Loucy (cell line): ENCODE data around the gene SERGEF.

Experiments used
- H2AFZ ChIP-seq: fragments of 200-600 bp; sonication (generic); 2 replicates; pipeline ENCODE4 v1.6.0; 2016; ENCODE audit warnings: antibody characterized with exemption, mild to moderate bottlenecking, low read length, moderate library complexity
- H3F3A ChIP-seq: fragments of 200-600 bp; 2 replicates; pipeline ENCODE4 v1.6.0; 2016; ENCODE audit warnings: antibody characterized with exemption, low read depth, mild to moderate bottlenecking
- H3K27me3 ChIP-seq: fragments of 200-600 bp; sonication (generic); 2 replicates; pipeline ENCODE4 v1.6.1; 2014; ENCODE audit warnings: low read length, mild to moderate bottlenecking; ENCODE audit not compliant: insufficient read depth, poor library complexity, severe bottlenecking
- H3K36me3 ChIP-seq: fragments of 200-600 bp; sonication (generic); 2 replicates; pipeline ENCODE4 v1.6.1; 2016; ENCODE audit warnings: low read length; ENCODE audit not compliant: insufficient read depth
- H3K4me1 ChIP-seq: fragments of 200-600 bp; sonication (generic); 2 replicates; pipeline ENCODE4 v1.5.1; 2014; ENCODE audit warnings: low read length, mild to moderate bottlenecking; ENCODE audit not compliant: insufficient read depth, poor library complexity, severe bottlenecking
- H3K4me2 ChIP-seq: fragments of 200-600 bp; sonication (generic); 2 replicates; pipeline ENCODE4 v1.6.0; 2014; ENCODE audit warnings: antibody characterized with exemption, low read length, low read depth, mild to moderate bottlenecking; ENCODE audit not compliant: poor library complexity, severe bottlenecking
- H3K4me3 ChIP-seq: fragments of 200-600 bp; sonication (generic); 2 replicates; pipeline ENCODE4 v1.5.1; 2014; ENCODE audit warnings: low read length, mild to moderate bottlenecking, mixed read lengths; ENCODE audit not compliant: poor library complexity, severe bottlenecking
- H3K79me2 ChIP-seq: fragments of 200-600 bp; sonication (generic); 2 replicates; pipeline ENCODE4 v1.6.1; 2014; ENCODE audit warnings: low read length; ENCODE audit not compliant: insufficient read depth
- H3K9ac ChIP-seq: fragments of 200-600 bp; sonication (generic); 2 replicates; pipeline ENCODE4 v1.6.0; 2014; ENCODE audit warnings: mild to moderate bottlenecking, low read depth, low read length, moderate library complexity; ENCODE audit not compliant: poor library complexity, severe bottlenecking
- H3K9me2 ChIP-seq: fragments of 200-600 bp; sonication (generic); replicated peaks from 2 replicates; pipeline ENCODE4 v1.6.1; 2016; ENCODE audit warnings: low read depth, low read length, mixed read lengths
- H3K9me3 ChIP-seq: fragments of 200-600 bp; sonication (generic); 2 replicates; pipeline ENCODE4 v1.6.1; 2014; ENCODE audit warnings: mild to moderate bottlenecking, antibody characterized with exemption, low read length, low read depth; ENCODE audit not compliant: insufficient read depth
- H4K20me1 ChIP-seq: fragments of 200-600 bp; sonication (generic); 2 replicates; pipeline ENCODE4 v1.6.0; 2014; ENCODE audit warnings: antibody characterized with exemption, low read length, mild to moderate bottlenecking; ENCODE audit not compliant: insufficient read depth, poor library complexity, severe bottlenecking
- CTCF ChIP-seq: fragments of 200-600 bp; sonication (generic); conservative IDR thresholded peaks from 2 replicates; pipeline ENCODE4 v1.5.1; 2014; ENCODE audit warnings: mild to moderate bottlenecking, antibody characterized with exemption, low read length
- EZH2phosphoT487 ChIP-seq: fragments of 200-600 bp; IDR thresholded peaks from 2 replicates; pipeline ENCODE4 v1.6.1; 2018; ENCODE audit warnings: antibody characterized with exemption, mild to moderate bottlenecking, moderate library complexity, borderline replicate concordance

The SERGEF gene

GRCh38 chr11:17777738-17778091 lies 235.1 kb downstream of the SERGEF start:
- Histone ChIP-seq H3K4me2 (no peak overlapping the region), H3K27me3 (no peaks in the 10 kb centered on the region), H3F3A (no peaks in the 10 kb centered on the region), H4K20me1 (no peaks in the 10 kb centered on the region), H3K36me3 (no peaks in the 10 kb centered on the region), H3K79me2 (no peaks in the 10 kb centered on the region), H2AFZ (no peak overlapping the region), H3K4me1 (no peaks in the 10 kb centered on the region), H3K9me2 (no peaks in the 10 kb centered on the region), H3K9ac (no peak overlapping the region), H3K9me3 (no peaks in the 10 kb centered on the region), H3K4me3 (no peak overlapping the region)
- no peak for TF ChIP-seq EZH2phosphoT487
- TF ChIP-seq CTCF, result no peak

- H2AFZ ChIP-seq, result no peak overlapping the region
- no peaks in the 10 kb centered on the region for H3K9me2 ChIP-seq
- H3K4me2 ChIP-seq, result no peak overlapping the region
- no peak overlapping the region for H3K4me3 ChIP-seq
- H3K27me3 ChIP-seq, result no peaks in the 10 kb centered on the region
- H3K4me1 ChIP-seq, result no peaks in the 10 kb centered on the region
- H3K9ac ChIP-seq, result no peak overlapping the region
- no peaks in the 10 kb centered on the region for H3K79me2 ChIP-seq
- TF ChIP-seq EZH2phosphoT487, result no peak
- no peak for TF ChIP-seq CTCF
- no peaks in the 10 kb centered on the region for H4K20me1 ChIP-seq
- no peaks in the 10 kb centered on the region for H3F3A ChIP-seq
- no peaks in the 10 kb centered on the region for H3K9me3 ChIP-seq
- no peaks in the 10 kb centered on the region for H3K36me3 ChIP-seq
Observed at GRCh38 chr11:17777086-17777737, 235.6 kb downstream of the SERGEF start.

GRCh38 chr11:17776212-17776875 lies 236.5 kb downstream of the SERGEF start:
- no peaks in the 10 kb centered on the region for H3K9me2 ChIP-seq
- H3K9ac ChIP-seq, result no peak overlapping the region
- H3K4me3 ChIP-seq, result no peak overlapping the region
- H3K4me1 ChIP-seq, result no peaks in the 10 kb centered on the region
- no peaks in the 10 kb centered on the region for H3K9me3 ChIP-seq
- H3K36me3 ChIP-seq, result no peaks in the 10 kb centered on the region
- TF ChIP-seq CTCF, result no peak
- no peak for TF ChIP-seq EZH2phosphoT487
- H3K4me2 ChIP-seq, result no peak overlapping the region
- H3F3A ChIP-seq, result no peaks in the 10 kb centered on the region
- H3K27me3 ChIP-seq, result no peaks in the 10 kb centered on the region
- no peak overlapping the region for H2AFZ ChIP-seq
- no peaks in the 10 kb centered on the region for H4K20me1 ChIP-seq
- no peaks in the 10 kb centered on the region for H3K79me2 ChIP-seq
